ENCODE measurements around the gene BARX1.

Gene BARX1

DNA sequence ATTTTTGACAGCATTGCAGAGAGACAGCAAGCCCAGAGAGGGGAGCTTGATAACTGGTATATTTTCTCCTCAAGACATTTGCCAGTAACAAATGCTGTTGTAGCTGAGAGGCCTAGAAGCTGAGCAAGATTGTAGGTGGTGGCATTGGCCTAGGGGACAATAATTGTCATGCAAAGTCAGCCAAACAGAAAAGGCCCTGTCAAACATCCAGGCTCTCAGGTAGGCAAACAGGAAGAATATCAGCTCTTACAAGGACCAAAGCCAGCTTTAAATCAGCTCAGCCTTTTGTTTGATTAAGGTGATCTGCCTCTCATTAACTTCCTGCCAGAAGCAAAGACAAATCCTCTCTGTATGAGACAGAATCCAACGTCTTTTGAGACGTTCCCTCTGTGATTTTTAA lies 29.7 kb upstream of the BARX1 start:
- no peaks in the 10 kb centered on the region for H4K20me1 ChIP-seq (ENCODE audit: insufficient read depth, low read length)
- TF ChIP-seq EZH2 (IDR thresholded peaks at IDR 0.05; ENCODE audit: borderline replicate concordance, low read length): no peak
- TF ChIP-seq, protein P1, sequence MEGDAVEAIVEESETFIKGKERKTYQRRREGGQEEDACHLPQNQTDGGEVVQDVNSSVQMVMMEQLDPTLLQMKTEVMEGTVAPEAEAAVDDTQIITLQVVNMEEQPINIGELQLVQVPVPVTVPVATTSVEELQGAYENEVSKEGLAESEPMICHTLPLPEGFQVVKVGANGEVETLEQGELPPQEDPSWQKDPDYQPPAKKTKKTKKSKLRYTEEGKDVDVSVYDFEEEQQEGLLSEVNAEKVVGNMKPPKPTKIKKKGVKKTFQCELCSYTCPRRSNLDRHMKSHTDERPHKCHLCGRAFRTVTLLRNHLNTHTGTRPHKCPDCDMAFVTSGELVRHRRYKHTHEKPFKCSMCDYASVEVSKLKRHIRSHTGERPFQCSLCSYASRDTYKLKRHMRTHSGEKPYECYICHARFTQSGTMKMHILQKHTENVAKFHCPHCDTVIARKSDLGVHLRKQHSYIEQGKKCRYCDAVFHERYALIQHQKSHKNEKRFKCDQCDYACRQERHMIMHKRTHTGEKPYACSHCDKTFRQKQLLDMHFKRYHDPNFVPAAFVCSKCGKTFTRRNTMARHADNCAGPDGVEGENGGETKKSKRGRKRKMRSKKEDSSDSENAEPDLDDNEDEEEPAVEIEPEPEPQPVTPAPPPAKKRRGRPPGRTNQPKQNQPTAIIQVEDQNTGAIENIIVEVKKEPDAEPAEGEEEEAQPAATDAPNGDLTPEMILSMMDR (IDR thresholded peaks at IDR 0.05; ENCODE audit: low read length): no peak
- H3K27ac ChIP-seq (ENCODE audit: low read depth, low read length, poor library complexity, severe bottlenecking): no peak overlapping the region
- no peak overlapping the region for H3K9ac ChIP-seq (ENCODE audit: low read length)
- no peak overlapping the region for H3K4me2 ChIP-seq (ENCODE audit: low read length)
- no peak overlapping the region for H2AFZ ChIP-seq (ENCODE audit: low read length)
- no peaks in the 10 kb centered on the region for H3K9me2 ChIP-seq (ENCODE audit: low read depth, low read length)
- H3K79me2 ChIP-seq (ENCODE audit: insufficient read depth, low read length): no peaks in the 10 kb centered on the region
- H3K9me3 ChIP-seq (ENCODE audit: low read length): no peaks in the 10 kb centered on the region
- no peaks in the 10 kb centered on the region for H3K4me1 ChIP-seq (ENCODE audit: insufficient read depth, low read length, severe bottlenecking)
- no peaks in the 10 kb centered on the region for H3F3A ChIP-seq (ENCODE audit: insufficient read depth, low read length)
- H3K36me3 ChIP-seq (ENCODE audit: insufficient read depth, low read length): no peaks in the 10 kb centered on the region
- H3K4me3 ChIP-seq (ENCODE audit: low read depth, low read length, poor library complexity, severe bottlenecking): no peak overlapping the region
- no peaks in the 10 kb centered on the region for H3K27me3 ChIP-seq (ENCODE audit: insufficient read depth, low read length)

- no peak overlapping the region for H3K4me2 ChIP-seq (ENCODE audit: low read length)
- TF ChIP-seq, protein P1 (IDR thresholded peaks at IDR 0.05; ENCODE audit: low read length): no peak
- no peak for TF ChIP-seq EZH2 (IDR thresholded peaks at IDR 0.05; ENCODE audit: borderline replicate concordance, low read length)
- no peaks in the 10 kb centered on the region for H4K20me1 ChIP-seq (ENCODE audit: insufficient read depth, low read length)
- H3K4me1 ChIP-seq (ENCODE audit: insufficient read depth, low read length, severe bottlenecking): no peaks in the 10 kb centered on the region
- no peaks in the 10 kb centered on the region for H3K9me2 ChIP-seq (ENCODE audit: low read depth, low read length)
- H3K27ac ChIP-seq (ENCODE audit: low read depth, low read length, poor library complexity, severe bottlenecking): no peak overlapping the region
- no peaks in the 10 kb centered on the region for H3K9me3 ChIP-seq (ENCODE audit: low read length)
- no peaks in the 10 kb centered on the region for H3K27me3 ChIP-seq (ENCODE audit: insufficient read depth, low read length)
- H3K79me2 ChIP-seq (ENCODE audit: insufficient read depth, low read length): no peaks in the 10 kb centered on the region
- H3K36me3 ChIP-seq (ENCODE audit: insufficient read depth, low read length): no peaks in the 10 kb centered on the region
- no peak overlapping the region for H2AFZ ChIP-seq (ENCODE audit: low read length)
- no peak overlapping the region for H3K4me3 ChIP-seq (ENCODE audit: low read depth, low read length, poor library complexity, severe bottlenecking)
- no peaks in the 10 kb centered on the region for H3F3A ChIP-seq (ENCODE audit: insufficient read depth, low read length)
- H3K9ac ChIP-seq (ENCODE audit: low read length): no peak overlapping the region
Observed at GRCh38 chr9:93983875-93984274, 28.7 kb upstream of the BARX1 start.

DNA sequence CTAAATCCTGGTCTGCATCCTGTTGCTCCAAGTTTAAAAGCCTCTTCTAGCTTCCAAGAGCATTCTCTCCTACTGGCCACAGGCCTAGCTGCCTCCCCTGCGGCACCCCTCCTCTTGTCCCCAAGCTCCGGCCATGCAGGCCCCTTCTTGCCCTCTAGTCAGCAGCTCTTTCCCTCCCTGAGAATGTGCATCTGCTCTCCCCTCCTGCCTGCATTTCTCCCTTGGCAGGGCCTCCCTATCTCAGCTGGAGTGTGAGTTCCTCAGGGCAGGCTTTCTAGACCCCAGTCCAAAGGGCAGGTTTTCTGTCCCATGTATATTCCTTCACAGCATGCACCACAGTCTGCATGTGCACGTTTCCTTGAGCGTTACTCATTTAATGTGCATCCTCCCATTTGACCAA lies 24.6 kb upstream of the BARX1 start:
- Histone ChIP-seq H3K9ac (ENCODE audit: low read length) (no peak overlapping the region), H3K9me3 (ENCODE audit: low read length) (no peaks in the 10 kb centered on the region), H4K20me1 (ENCODE audit: insufficient read depth, low read length) (no peaks in the 10 kb centered on the region), H2AFZ (ENCODE audit: low read length) (no peak overlapping the region), H3K4me3 (ENCODE audit: low read depth, low read length, poor library complexity, severe bottlenecking) (no peak overlapping the region), H3K27me3 (ENCODE audit: insufficient read depth, low read length) (no peaks in the 10 kb centered on the region), H3K27ac (ENCODE audit: low read depth, low read length, poor library complexity, severe bottlenecking) (no peak overlapping the region), H3K9me2 (ENCODE audit: low read depth, low read length) (no peaks in the 10 kb centered on the region), H3F3A (ENCODE audit: insufficient read depth, low read length) (no peaks in the 10 kb centered on the region), H3K79me2 (ENCODE audit: insufficient read depth, low read length) (no peaks in the 10 kb centered on the region), H3K4me1 (ENCODE audit: insufficient read depth, low read length, severe bottlenecking) (no peaks in the 10 kb centered on the region), H3K36me3 (ENCODE audit: insufficient read depth, low read length) (no peaks in the 10 kb centered on the region), H3K4me2 (ENCODE audit: low read length) (no peak overlapping the region)
- TF ChIP-seq EZH2 (IDR thresholded peaks at IDR 0.05; ENCODE audit: borderline replicate concordance, low read length): no peak
- TF ChIP-seq, protein P1 (IDR thresholded peaks at IDR 0.05; ENCODE audit: low read length): no peak
